ENCODE data around the gene CTXN1. TPM values are rescaled to one million over a fixed set of nuclear protein-coding genes. Genes with fewer than 3 reads are reported as not detected.

The CTXN1 gene
- total RNA-seq, 1 donor: 2.5 TPM

DNA sequence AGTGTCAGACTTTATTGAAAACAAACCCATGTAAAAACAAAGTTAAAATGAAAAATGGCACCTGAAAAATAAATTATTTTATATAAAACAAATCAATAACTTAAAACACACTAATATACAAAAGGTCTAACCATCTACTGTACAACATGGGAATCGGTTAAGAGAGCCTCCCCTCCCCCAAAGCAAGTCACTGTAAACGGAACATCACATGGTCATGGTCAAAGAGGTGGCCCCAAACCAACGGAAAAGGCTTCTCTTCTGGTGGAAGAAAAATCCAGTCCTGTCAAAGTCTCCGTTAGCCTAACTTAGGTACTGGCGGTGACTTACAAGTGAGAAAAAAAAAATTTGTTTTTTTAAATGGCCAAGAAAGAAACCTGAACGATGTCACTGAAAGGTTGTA is 33.3 kb upstream of the CTXN1 start:
- no peak overlapping the region for H3K27ac ChIP-seq (ENCODE audit: low read depth, low read length)
- peaks cover 36% of the 10 kb centered on the region for H3K36me3 ChIP-seq (ENCODE audit: insufficient read depth, low read length)
- H2AFZ ChIP-seq (ENCODE audit: low read length): no peak overlapping the region
- H4K20me1 ChIP-seq (ENCODE audit: insufficient read depth, low read length): no peaks in the 10 kb centered on the region
- TF ChIP-seq, protein P1, sequence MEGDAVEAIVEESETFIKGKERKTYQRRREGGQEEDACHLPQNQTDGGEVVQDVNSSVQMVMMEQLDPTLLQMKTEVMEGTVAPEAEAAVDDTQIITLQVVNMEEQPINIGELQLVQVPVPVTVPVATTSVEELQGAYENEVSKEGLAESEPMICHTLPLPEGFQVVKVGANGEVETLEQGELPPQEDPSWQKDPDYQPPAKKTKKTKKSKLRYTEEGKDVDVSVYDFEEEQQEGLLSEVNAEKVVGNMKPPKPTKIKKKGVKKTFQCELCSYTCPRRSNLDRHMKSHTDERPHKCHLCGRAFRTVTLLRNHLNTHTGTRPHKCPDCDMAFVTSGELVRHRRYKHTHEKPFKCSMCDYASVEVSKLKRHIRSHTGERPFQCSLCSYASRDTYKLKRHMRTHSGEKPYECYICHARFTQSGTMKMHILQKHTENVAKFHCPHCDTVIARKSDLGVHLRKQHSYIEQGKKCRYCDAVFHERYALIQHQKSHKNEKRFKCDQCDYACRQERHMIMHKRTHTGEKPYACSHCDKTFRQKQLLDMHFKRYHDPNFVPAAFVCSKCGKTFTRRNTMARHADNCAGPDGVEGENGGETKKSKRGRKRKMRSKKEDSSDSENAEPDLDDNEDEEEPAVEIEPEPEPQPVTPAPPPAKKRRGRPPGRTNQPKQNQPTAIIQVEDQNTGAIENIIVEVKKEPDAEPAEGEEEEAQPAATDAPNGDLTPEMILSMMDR (IDR thresholded peaks at IDR 0.05; ENCODE audit: extremely low read depth, low read depth, low read length): no peak
- H3K9me3 ChIP-seq (ENCODE audit: low read depth, low read length): no peaks in the 10 kb centered on the region
- DNase-seq (ENCODE audit: insufficient read length, low spot score, missing footprints): peak; percentile 74
- no peak overlapping the region for H3K4me2 ChIP-seq (ENCODE audit: insufficient read depth, low read length)
- H3K4me1 ChIP-seq (ENCODE audit: insufficient read depth, low read length): no peaks in the 10 kb centered on the region
- no peak overlapping the region for H3K4me3 ChIP-seq (ENCODE audit: insufficient read depth, low read length)
- no peaks in the 10 kb centered on the region for H3K27me3 ChIP-seq (ENCODE audit: insufficient read depth, low read length)
- H3K79me2 ChIP-seq (ENCODE audit: insufficient read depth, low read length): no peaks in the 10 kb centered on the region

DNA sequence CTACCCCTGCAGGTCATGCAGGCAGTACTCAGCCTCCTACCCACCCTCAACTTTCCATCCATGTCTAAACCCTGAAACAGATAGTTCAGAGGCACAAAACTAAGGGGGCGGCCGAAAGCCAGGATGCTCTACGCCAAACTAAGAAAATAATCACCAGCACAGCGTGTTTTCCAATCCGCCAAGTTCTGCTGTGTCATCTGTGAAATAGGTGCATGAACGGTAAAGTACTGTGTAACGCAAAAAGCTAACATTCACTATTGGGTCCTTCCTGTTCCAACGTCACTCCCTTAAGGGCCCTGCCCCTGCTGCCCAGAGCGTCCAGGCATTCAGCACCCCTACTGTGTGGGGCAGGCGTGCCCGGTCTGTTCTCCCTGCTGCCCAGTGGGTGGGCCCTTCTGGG is 29.8 kb upstream of the CTXN1 start:
- H2AFZ ChIP-seq (ENCODE audit: low read length): no peak overlapping the region
- no peaks in the 10 kb centered on the region for H3K27me3 ChIP-seq (ENCODE audit: insufficient read depth, low read length)
- no peaks in the 10 kb centered on the region for H3K79me2 ChIP-seq (ENCODE audit: insufficient read depth, low read length)
- no peaks in the 10 kb centered on the region for H4K20me1 ChIP-seq (ENCODE audit: insufficient read depth, low read length)
- no peak overlapping the region for H3K4me2 ChIP-seq (ENCODE audit: insufficient read depth, low read length)
- H3K27ac ChIP-seq (ENCODE audit: low read depth, low read length): no peak overlapping the region
- no peak overlapping the region for H3K4me3 ChIP-seq (ENCODE audit: insufficient read depth, low read length)
- TF ChIP-seq, protein P1 (IDR thresholded peaks at IDR 0.05; ENCODE audit: extremely low read depth, low read depth, low read length): no peak
- peaks cover 3% of the 10 kb centered on the region for H3K4me1 ChIP-seq (ENCODE audit: insufficient read depth, low read length)
- H3K36me3 ChIP-seq (ENCODE audit: insufficient read depth, low read length): peaks cover 14% of the 10 kb centered on the region
- H3K9me3 ChIP-seq (ENCODE audit: low read depth, low read length): no peaks in the 10 kb centered on the region
- peak; percentile 11 for DNase-seq (ENCODE audit: insufficient read length, low spot score, missing footprints)

DNA sequence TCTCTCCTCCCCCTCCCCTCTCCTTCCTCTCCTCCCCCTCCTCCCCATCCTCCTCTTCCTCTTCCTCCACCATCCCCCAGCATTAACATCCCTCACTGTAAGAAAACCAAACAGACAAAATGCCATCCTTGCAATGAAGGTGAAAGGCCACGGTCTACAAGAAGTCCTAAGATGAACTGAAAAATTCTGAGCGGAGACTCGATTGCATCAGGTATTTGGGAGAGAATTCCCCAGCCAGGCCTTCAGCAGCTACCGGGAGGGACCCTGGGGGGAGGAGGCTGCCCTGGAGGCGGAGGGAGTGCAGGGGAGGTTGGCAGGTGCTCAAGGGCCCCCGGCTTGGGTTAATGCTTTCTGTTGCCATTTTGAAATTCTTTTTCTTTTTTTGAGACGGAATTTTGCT is 27.6 kb upstream of the CTXN1 start:
- Histone ChIP-seq H3K9me3 (ENCODE audit: low read depth, low read length) (no peaks in the 10 kb centered on the region), H3K27ac (ENCODE audit: low read depth, low read length) (no peak overlapping the region), H3K4me3 (ENCODE audit: insufficient read depth, low read length) (no peak overlapping the region), H3K4me1 (ENCODE audit: insufficient read depth, low read length) (peaks cover 3% of the 10 kb centered on the region), H3K36me3 (ENCODE audit: insufficient read depth, low read length) (no peaks in the 10 kb centered on the region), H3K27me3 (ENCODE audit: insufficient read depth, low read length) (no peaks in the 10 kb centered on the region), H3K4me2 (ENCODE audit: insufficient read depth, low read length) (no peak overlapping the region), H3K79me2 (ENCODE audit: insufficient read depth, low read length) (no peaks in the 10 kb centered on the region), H2AFZ (ENCODE audit: low read length) (no peak overlapping the region), H4K20me1 (ENCODE audit: insufficient read depth, low read length) (no peaks in the 10 kb centered on the region)
- DNase-seq (ENCODE audit: insufficient read length, low spot score, missing footprints): no peak
- TF ChIP-seq, protein P1 (IDR thresholded peaks at IDR 0.05; ENCODE audit: extremely low read depth, low read depth, low read length): no peak

DNA sequence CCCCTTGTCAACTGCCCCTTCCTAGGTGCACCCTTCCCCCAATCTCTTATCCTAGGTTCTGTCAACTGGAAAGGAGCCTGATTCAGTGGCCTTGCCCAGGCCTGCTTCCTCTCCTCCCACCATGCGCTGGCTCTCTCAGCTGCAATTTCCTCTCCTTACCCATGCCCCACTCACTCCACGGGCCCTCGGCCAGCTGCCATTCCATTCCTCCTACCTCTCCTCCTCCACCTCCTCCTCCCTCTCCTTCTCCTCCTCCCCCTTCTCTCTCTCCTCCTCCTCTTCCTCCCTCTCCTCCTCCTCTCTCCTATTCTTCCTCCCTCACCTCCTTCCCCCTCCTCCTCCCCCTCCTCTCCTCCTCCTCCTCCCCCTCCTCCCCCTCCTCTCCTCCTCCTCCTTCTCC is 27.1 kb upstream of the CTXN1 start:
- H3K4me2 ChIP-seq (ENCODE audit: insufficient read depth, low read length): no peak overlapping the region
- H3K27me3 ChIP-seq (ENCODE audit: insufficient read depth, low read length): no peaks in the 10 kb centered on the region
- no peaks in the 10 kb centered on the region for H3K79me2 ChIP-seq (ENCODE audit: insufficient read depth, low read length)
- DNase-seq (ENCODE audit: insufficient read length, low spot score, missing footprints): peak; percentile 85
- peaks cover 3% of the 10 kb centered on the region for H3K4me1 ChIP-seq (ENCODE audit: insufficient read depth, low read length)
- H3K9me3 ChIP-seq (ENCODE audit: low read depth, low read length): no peaks in the 10 kb centered on the region
- no peaks in the 10 kb centered on the region for H3K36me3 ChIP-seq (ENCODE audit: insufficient read depth, low read length)
- no peak overlapping the region for H3K27ac ChIP-seq (ENCODE audit: low read depth, low read length)
- TF ChIP-seq, protein P1 (IDR thresholded peaks at IDR 0.05; ENCODE audit: extremely low read depth, low read depth, low read length): no peak
- no peaks in the 10 kb centered on the region for H4K20me1 ChIP-seq (ENCODE audit: insufficient read depth, low read length)
- peak overlapping the region; percentile 35 for H2AFZ ChIP-seq (ENCODE audit: low read length)
- H3K4me3 ChIP-seq (ENCODE audit: insufficient read depth, low read length): no peak overlapping the region
